ENCODE results near the gene PCDHGB6. TPM values are rescaled to one million over a fixed set of nuclear protein-coding genes. Genes with fewer than 3 reads are reported as not detected.
A peak's percentile ranks its signal among the peaks of the same experiment; 100 is the strongest.
"Not testable (repeated sequence)": the region's sequence is repeated elsewhere in the genome, so short reads cannot be mapped to it uniquely, and the experiment has no call there.

PCDHGB6 gene
- polyA plus RNA-seq, 6 donors from 2014 or later = 0.11 to 0.17 TPM; not detected in 4

- Mint-ChIP-seq H3K4me3 (no peak overlapping the region), H3K36me3 (peaks cover 8 to 30% of the 10 kb centered on the region in 2 donors), H3K27me3 (peaks cover 39 to 69% (median 41%) of the 10 kb centered on the region in 3 donors), H3K9me3 (peaks cover 8 to 64% (median 45%) of the 10 kb centered on the region in 7 donors), H3K4me1 (peaks cover 4 to 6% (median 6%) of the 10 kb centered on the region in 3 donors), H3K27ac (peak overlapping the region in 1 of 6 donors; percentile 30)
- no peak for DNase-seq
- no peak for ATAC-seq (ENCODE audit: low read depth in 2 of 2)
Observed at GRCh38 chr5:141374627-141375026, 33.2 kb upstream of the PCDHGB6 start.

GRCh38 chr5:141375444-141376155 is 32.2 kb upstream of the PCDHGB6 start:
- H3K4me1 Mint-ChIP-seq; H3K4me3 Mint-ChIP-seq; ATAC-seq (ENCODE audit: low read depth in 2 of 2); DNase-seq: not testable (repeated sequence)
- H3K9me3 Mint-ChIP-seq = peaks cover 8 to 67% (median 40%) of the 10 kb centered on the region in 7 donors
- H3K27ac Mint-ChIP-seq = peak overlapping the region in 2 of 6 donors; percentile 24 to 65
- peaks cover 29 to 68% (median 38%) of the 10 kb centered on the region in 3 donors for H3K27me3 Mint-ChIP-seq
- peaks cover 8 to 22% of the 10 kb centered on the region in 2 donors for H3K36me3 Mint-ChIP-seq

- ATAC-seq (ENCODE audit: low read depth in 2 of 2) = peak in 1 of 2 donors; percentile 28
- Mint-ChIP-seq H3K27me3 (peaks cover 52 to 67% (median 57%) of the 10 kb centered on the region in 3 donors), H3K9me3 (peaks cover 0 to 68% (median 35%) of the 10 kb centered on the region in 7 donors)
Observed at GRCh38 chr5:141382469-141383294, 25.1 kb upstream of the PCDHGB6 start, which contains the start of gene PCDHGA7. Gene PCDHGA7 (plus strand): TSS chr5:141382742. CDS start chr5:141382900, 158 bp downstream.

GRCh38 chr5:141383345-141383744 is 24.5 kb upstream of the PCDHGB6 start:
- Mint-ChIP-seq H3K9me3 (peaks cover 0 to 66% (median 37%) of the 10 kb centered on the region in 7 donors), H3K36me3 (peaks cover 7 to 11% of the 10 kb centered on the region in 2 donors), H3K4me3 (peak overlapping the region in 5 of 8 donors; percentile 18 to 65 (median 42)), H3K27ac (peak overlapping the region in 1 of 6 donors; percentile 63), H3K27me3 (peaks cover 55 to 69% (median 59%) of the 10 kb centered on the region in 3 donors), H3K4me1 (peaks cover 0 to 6% (median 2%) of the 10 kb centered on the region in 3 donors)
- ATAC-seq (ENCODE audit: low read depth in 2 of 2) (no peak), DNase-seq (no peak)

More at GRCh38 chr5:141382469-141383294, 25.1 kb upstream of the PCDHGB6 start, which contains the start of gene PCDHGA7:
- Mint-ChIP-seq H3K4me3 (peak within 1 kb of the TSS; percentile 18 to 87 (median 64)), H3K4me1 (peaks cover 0 to 6% (median 2%) of the 10 kb centered on the region in 3 donors), H3K36me3 (peaks cover 6 to 9% of the 10 kb centered on the region in 2 donors), H3K27ac (peak within 1 kb of the TSS in 3 of 6 donors; percentile 37 to 86 (median 63))
- no peak for DNase-seq

GRCh38 chr5:141384471-141385267 is 23.2 kb upstream of the PCDHGB6 start:
- DNase-seq (no peak), ATAC-seq (ENCODE audit: low read depth in 2 of 2) (no peak)
- peaks cover under 1 to 79% (median 42%) of the 10 kb centered on the region in 7 donors for H3K9me3 Mint-ChIP-seq
- H3K27me3 Mint-ChIP-seq = peaks cover 57 to 73% (median 72%) of the 10 kb centered on the region in 3 donors
- no peak overlapping the region for H3K4me3 Mint-ChIP-seq
- peaks cover 15 to 20% of the 10 kb centered on the region in 2 donors for H3K36me3 Mint-ChIP-seq
- H3K4me1 Mint-ChIP-seq = peaks cover 0 to 6% (median 2%) of the 10 kb centered on the region in 3 donors
- H3K27ac Mint-ChIP-seq = peak overlapping the region in 1 of 6 donors; percentile 44

GRCh38 chr5:141387557-141388311 is 20.1 kb upstream of the PCDHGB6 start, which contains the start of gene PCDHGB4:
Gene PCDHGB4 (plus strand): TSS chr5:141387698. CDS start chr5:141387885, 187 bp downstream.
- DNase-seq; ATAC-seq (ENCODE audit: low read depth in 2 of 2); H3K4me1 Mint-ChIP-seq; H3K27ac Mint-ChIP-seq: not testable (repeated sequence)
- peaks cover 65 to 79% (median 79%) of the 10 kb centered on the region in 3 donors for H3K27me3 Mint-ChIP-seq
- peaks cover 4 to 82% (median 43%) of the 10 kb centered on the region in 7 donors for H3K9me3 Mint-ChIP-seq
- peak within 1 kb of the TSS in 7 of 8 donors; percentile 29 to 77 (median 51) for H3K4me3 Mint-ChIP-seq
- H3K36me3 Mint-ChIP-seq = peaks cover 20 to 27% of the 10 kb centered on the region in 2 donors

- Mint-ChIP-seq H3K4me3 (peak overlapping the region in 2 of 8 donors; percentile 16 to 74), H3K27ac (peak overlapping the region in 1 of 6 donors; percentile 53), H3K27me3 (peaks cover 67 to 79% (median 74%) of the 10 kb centered on the region in 3 donors)
Observed at GRCh38 chr5:141388661-141389060, 19.2 kb upstream of the PCDHGB6 start.

GRCh38 chr5:141389153-141390042 is 18.4 kb upstream of the PCDHGB6 start:
- Mint-ChIP-seq H3K27ac (peak overlapping the region in 2 of 6 donors; percentile 53 to 75), H3K9me3 (peaks cover 4 to 82% (median 43%) of the 10 kb centered on the region in 7 donors), H3K36me3 (peaks cover 30% of the 10 kb centered on the region in 2 donors), H3K4me3 (peak overlapping the region in 2 of 8 donors; percentile 2 to 42), H3K4me1 (peaks cover 0 to 4% (median 0%) of the 10 kb centered on the region in 3 donors), H3K27me3 (peaks cover 66 to 79% (median 74%) of the 10 kb centered on the region in 3 donors)
- no peak for ATAC-seq (ENCODE audit: low read depth in 2 of 2)
- no peak for DNase-seq

More at GRCh38 chr5:141388661-141389060, 19.2 kb upstream of the PCDHGB6 start:
- Mint-ChIP-seq H3K9me3 (peaks cover 4 to 82% (median 43%) of the 10 kb centered on the region in 7 donors), H3K36me3 (peaks cover 23 to 26% of the 10 kb centered on the region in 2 donors), H3K4me1 (peaks cover 0 to 4% (median 0%) of the 10 kb centered on the region in 3 donors)
- DNase-seq (no peak), ATAC-seq (ENCODE audit: low read depth in 2 of 2) (no peak)

- H3K4me1 Mint-ChIP-seq = peaks cover 0 to 4% (median 0%) of the 10 kb centered on the region in 3 donors
- peaks cover 56 to 77% (median 60%) of the 10 kb centered on the region in 3 donors for H3K27me3 Mint-ChIP-seq
- DNase-seq = no peak
- peak within 1 kb of the TSS in 3 of 8 donors; percentile 12 to 41 (median 21) for H3K4me3 Mint-ChIP-seq
- peak within 1 kb of the TSS in 4 of 6 donors; percentile 47 to 81 (median 74) for H3K27ac Mint-ChIP-seq
- peaks cover 4 to 70% (median 38%) of the 10 kb centered on the region in 7 donors for H3K9me3 Mint-ChIP-seq
- H3K36me3 Mint-ChIP-seq = peaks cover 24 to 31% of the 10 kb centered on the region in 2 donors
- no peak for ATAC-seq (ENCODE audit: low read depth in 2 of 2)
Observed at GRCh38 chr5:141392429-141393198, 15.2 kb upstream of the PCDHGB6 start, which contains the start of gene PCDHGA8. Gene PCDHGA8 (plus strand): TSS chr5:141392633. CDS start chr5:141392814, 181 bp downstream.

- Mint-ChIP-seq H3K9me3 (peaks cover 4 to 70% (median 37%) of the 10 kb centered on the region in 7 donors), H3K27ac (peak overlapping the region in 2 of 6 donors; percentile 47 to 79), H3K36me3 (peaks cover 24 to 30% of the 10 kb centered on the region in 2 donors), H3K4me3 (peak overlapping the region in 1 of 8 donors; percentile 12), H3K4me1 (peaks cover 0 to 4% (median 0%) of the 10 kb centered on the region in 3 donors), H3K27me3 (peaks cover 55 to 75% (median 57%) of the 10 kb centered on the region in 3 donors)
- no peak for DNase-seq
- ATAC-seq (ENCODE audit: low read depth in 2 of 2) = no peak
Observed at GRCh38 chr5:141393267-141393666, 14.6 kb upstream of the PCDHGB6 start.

Data from naive B cell (primary cell).